ENCODE results near the gene OTOG. TPM values are rescaled to one million over a fixed set of nuclear protein-coding genes. Genes with fewer than 3 reads are reported as not detected.

Gene OTOG
- total and polyA plus RNA-seq, 2 donors (not counting 3 experiments of a cell fraction or from before 2014, with no cell fraction given), result not detected

DNA sequence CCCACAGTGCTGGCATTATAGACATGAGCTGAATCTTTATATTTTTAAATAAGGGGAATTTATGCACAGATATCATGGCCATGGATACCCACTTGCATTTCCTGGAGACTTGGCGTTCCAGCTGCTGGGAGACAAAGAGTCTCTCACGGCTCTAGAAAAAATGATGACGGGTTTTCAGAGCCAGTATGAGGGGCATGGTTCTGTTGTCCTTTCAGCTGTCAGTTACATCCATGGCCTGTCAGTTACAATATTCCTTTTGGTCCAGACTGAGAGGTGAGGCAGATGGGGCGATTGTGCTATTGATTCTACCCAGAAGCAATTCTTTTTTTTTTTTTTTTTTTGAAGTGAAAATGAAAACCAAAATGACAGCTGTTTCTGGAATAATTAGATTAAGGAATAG is 32.6 kb upstream of the OTOG start:
- ChIA-PET CTCF (interaction anchor here (4.3 kb wide), 1 partner anchor 13 kb away, joined by 26 read pairs; no protein-coding TSS in a partner anchor), POLR2A (no interaction called here)
- no peak overlapping the region for H3K9ac ChIP-seq (replicated peaks; ENCODE audit: extremely low read depth, insufficient read depth, low read length)
- no TSS peak for BruUV-seq (replicated peaks)
- H3K4me2 ChIP-seq (ENCODE audit: insufficient read depth, low read length), result no peak overlapping the region
- intact Hi-C loops (cut with micrococcal nuclease), result no loop called here
- no peak overlapping the region for H2AFZ ChIP-seq (ENCODE audit: low read depth, low read length)
- TF ChIP-seq, protein P1, sequence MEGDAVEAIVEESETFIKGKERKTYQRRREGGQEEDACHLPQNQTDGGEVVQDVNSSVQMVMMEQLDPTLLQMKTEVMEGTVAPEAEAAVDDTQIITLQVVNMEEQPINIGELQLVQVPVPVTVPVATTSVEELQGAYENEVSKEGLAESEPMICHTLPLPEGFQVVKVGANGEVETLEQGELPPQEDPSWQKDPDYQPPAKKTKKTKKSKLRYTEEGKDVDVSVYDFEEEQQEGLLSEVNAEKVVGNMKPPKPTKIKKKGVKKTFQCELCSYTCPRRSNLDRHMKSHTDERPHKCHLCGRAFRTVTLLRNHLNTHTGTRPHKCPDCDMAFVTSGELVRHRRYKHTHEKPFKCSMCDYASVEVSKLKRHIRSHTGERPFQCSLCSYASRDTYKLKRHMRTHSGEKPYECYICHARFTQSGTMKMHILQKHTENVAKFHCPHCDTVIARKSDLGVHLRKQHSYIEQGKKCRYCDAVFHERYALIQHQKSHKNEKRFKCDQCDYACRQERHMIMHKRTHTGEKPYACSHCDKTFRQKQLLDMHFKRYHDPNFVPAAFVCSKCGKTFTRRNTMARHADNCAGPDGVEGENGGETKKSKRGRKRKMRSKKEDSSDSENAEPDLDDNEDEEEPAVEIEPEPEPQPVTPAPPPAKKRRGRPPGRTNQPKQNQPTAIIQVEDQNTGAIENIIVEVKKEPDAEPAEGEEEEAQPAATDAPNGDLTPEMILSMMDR (IDR thresholded peaks at IDR 0.05; ENCODE audit: extremely low read depth in 1 of 2, insufficient read depth in 1 of 2, low read depth in 1 of 2, low read length in 2 of 2), result no peak
- no peak for TF ChIP-seq GATA2 (IDR thresholded peaks at IDR 0.05; ENCODE audit: insufficient read depth, insufficient read length, low read depth, low read length)
- TF ChIP-seq MYC (IDR thresholded peaks at IDR 0.05; ENCODE audit: low read depth, low read length), result no peak
- no peak for TF ChIP-seq POLR2A (IDR thresholded peaks at IDR 0.05; ENCODE audit: low read depth, low read length)
- TF ChIP-seq EZH2 (IDR thresholded peaks at IDR 0.05; ENCODE audit: borderline replicate concordance, low read depth, low read length, severe bottlenecking), result no peak
- TF ChIP-seq JUN (IDR thresholded peaks at IDR 0.05; ENCODE audit: borderline replicate concordance, insufficient read depth, insufficient read length, low read depth), result no peak
- no peak for TF ChIP-seq POLR2AphosphoS5 (IDR thresholded peaks at IDR 0.05; ENCODE audit: insufficient read depth, low read depth, low read length)
- TF ChIP-seq FOS (IDR thresholded peaks at IDR 0.05; ENCODE audit: borderline replicate concordance, insufficient read depth, low read length), result no peak
- TF ChIP-seq MAX (IDR thresholded peaks at IDR 0.05; ENCODE audit: insufficient read depth, insufficient read length), result no peak
- FAIRE-seq, result no peak
- no peaks in the 10 kb centered on the region for H3K79me2 ChIP-seq (ENCODE audit: control insufficient read depth, insufficient read depth, low read length)
- no peaks in the 10 kb centered on the region for H3K9me3 ChIP-seq (replicated peaks; ENCODE audit: control insufficient read depth, insufficient read depth, low read length)
- H3K27me3 ChIP-seq (ENCODE audit: control insufficient read depth in 2 of 2, insufficient read depth in 2 of 2, low read length in 2 of 2), result no peaks in the 10 kb centered on the region
- no peak overlapping the region for H3K4me3 ChIP-seq (replicated peaks in 1 of 3; ENCODE audit: insufficient read depth in 1 of 3, low read depth in 1 of 3, low read length in 3 of 3)
- no peak for DNase-seq (ENCODE audit: low read depth, low spot score)
- no peaks in the 10 kb centered on the region for H4K20me1 ChIP-seq (replicated peaks; ENCODE audit: control insufficient read depth, extremely low read depth, insufficient read depth, low read length)
- dilution Hi-C loops (cut with MboI; ENCODE audit: extremely low pct_ligation_motif_present, low sequenced_read_pairs), result no loop called here
- H3K36me3 ChIP-seq (ENCODE audit: control insufficient read depth in 2 of 2, extremely low read depth in 1 of 2, insufficient read depth in 2 of 2, low read length in 2 of 2), result no peaks in the 10 kb centered on the region
- H3K9me1 ChIP-seq (replicated peaks; ENCODE audit: control insufficient read depth, extremely low read depth, insufficient read depth, low read length), result no peaks in the 10 kb centered on the region
- H3K27ac ChIP-seq (ENCODE audit: insufficient read depth, low read depth, low read length), result no peak overlapping the region
- H3K4me1 ChIP-seq (ENCODE audit: control insufficient read depth, extremely low read depth, insufficient read depth, low read length), result no peaks in the 10 kb centered on the region

Data from endothelial cell of umbilical vein (primary cell).